NCI-H2227 treated with DMSO at 0.1 percent for 48 hours (cell line): ENCODE results near the gene KCNJ5.

ENCODE experiments used
- DNase-seq: peaks from one replicate; lab custom pipeline; 2025; lab: John Stamatoyannopoulos, UW

Gene KCNJ5

DNA sequence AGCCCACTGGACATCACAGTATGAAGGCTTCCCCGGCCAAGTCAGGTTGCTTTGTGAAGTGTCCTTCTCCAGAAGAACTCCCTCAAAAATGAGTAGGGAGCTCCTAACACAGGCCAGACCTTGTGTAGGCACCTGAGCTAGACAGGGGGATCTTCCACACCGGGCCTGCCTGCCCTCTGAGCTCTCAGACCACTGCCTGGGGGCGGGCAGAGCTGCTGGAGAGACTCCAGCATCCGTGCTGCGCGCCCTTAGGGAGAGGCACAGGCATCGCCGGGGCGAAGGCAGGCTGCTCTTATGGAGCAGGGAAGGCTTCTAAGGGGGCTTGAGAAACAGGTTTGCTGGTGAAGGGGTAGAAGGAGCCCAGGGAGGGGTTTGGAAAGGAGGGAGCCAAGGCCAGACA is 4.4 kb downstream of the KCNJ5 start:
- no peak for DNase-seq

DNA sequence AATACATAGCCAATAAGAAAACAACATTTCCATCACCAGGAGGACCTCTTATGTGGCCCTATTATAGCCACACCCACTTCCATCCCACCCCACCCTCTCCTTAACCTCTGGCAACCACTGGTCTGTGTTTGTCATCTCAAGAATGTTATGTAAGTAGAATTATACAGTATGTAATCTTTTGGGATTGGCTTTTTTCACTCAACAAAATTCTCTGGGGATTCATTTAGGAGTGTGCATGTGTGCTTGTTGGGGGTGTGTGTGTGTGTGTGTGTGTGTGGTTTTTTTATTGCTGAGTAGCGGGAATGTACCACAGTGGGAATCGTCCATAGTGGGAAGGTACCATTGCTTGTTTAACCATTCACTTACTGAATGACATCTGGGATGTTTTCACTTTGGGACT is 5.2 kb downstream of the KCNJ5 start:
- DNase-seq: no peak

DNA sequence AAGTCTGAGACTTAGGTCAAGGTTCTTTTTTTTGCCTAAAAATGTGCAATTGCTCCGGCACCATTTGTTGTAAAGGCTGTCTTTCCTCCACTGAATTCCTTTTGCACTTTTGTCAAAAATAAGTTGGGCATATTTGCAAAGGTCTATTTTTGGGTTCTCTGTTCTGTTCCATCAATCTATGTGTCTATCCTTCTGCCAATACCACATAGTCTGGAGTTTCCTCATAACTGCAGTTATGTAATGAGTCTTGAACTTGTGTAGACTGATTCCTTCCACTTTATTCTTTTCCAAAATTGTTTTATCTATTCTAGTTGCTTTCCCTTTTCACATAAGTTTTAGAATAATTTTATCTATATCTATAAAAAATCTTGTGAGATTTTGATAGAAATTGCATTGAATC is 6.7 kb downstream of the KCNJ5 start:
- no peak for DNase-seq

DNA sequence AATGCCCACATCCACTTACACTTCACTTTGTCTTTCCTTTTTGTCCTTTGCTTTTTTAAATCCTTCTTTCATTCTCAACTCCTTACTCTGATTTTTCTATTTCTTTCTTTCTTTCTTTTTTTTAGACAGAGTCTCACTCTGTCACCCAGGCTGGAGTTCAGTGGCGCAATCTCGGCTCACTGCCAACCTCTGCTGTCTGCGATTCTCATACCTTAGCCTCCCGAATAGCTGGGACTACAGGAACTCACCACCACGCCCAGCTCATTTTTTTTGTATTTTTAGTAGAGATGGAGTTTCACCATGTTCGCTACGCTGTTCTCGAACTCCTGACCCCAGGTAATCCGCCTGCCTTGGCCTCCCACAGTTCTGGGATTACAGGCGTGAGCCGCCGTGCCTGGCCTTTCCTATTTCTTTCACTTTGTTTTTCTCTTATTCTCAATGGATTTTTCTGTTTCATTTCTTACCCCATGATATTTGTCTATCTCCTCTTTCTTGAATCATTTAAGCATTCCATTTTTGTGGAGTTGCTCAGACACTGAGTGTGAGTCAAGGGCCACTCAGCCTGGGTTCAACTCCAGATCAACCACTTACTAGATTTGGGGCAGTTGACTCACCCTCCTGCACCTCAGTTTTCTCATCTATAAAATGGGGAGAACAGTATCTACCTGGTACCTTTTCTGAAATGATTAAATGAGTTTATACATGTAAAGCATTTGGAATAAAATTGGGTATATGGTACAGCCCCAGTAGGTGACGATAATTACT is 7.6 kb downstream of the KCNJ5 start:
- DNase-seq: no peak

DNA sequence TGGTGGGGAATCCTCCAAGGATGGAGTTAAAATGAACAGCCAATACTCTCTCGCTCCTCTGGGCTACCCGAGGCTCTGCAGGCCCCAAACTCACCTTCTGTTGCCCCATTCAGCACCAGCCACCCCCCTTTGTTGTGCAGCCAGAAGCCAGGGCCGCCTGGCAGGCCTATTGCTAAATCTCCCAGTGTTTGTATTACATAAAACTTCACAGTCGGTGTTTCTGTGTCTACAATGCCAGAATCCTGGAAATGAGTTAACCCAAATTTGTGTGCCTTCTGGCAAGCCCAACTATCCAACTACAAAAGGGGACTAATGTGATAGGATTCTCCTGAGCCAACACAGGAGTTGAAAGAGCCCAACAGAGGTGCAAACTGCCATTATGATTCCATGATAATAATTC is 9.3 kb downstream of the KCNJ5 start:
- DNase-seq: no peak

DNA sequence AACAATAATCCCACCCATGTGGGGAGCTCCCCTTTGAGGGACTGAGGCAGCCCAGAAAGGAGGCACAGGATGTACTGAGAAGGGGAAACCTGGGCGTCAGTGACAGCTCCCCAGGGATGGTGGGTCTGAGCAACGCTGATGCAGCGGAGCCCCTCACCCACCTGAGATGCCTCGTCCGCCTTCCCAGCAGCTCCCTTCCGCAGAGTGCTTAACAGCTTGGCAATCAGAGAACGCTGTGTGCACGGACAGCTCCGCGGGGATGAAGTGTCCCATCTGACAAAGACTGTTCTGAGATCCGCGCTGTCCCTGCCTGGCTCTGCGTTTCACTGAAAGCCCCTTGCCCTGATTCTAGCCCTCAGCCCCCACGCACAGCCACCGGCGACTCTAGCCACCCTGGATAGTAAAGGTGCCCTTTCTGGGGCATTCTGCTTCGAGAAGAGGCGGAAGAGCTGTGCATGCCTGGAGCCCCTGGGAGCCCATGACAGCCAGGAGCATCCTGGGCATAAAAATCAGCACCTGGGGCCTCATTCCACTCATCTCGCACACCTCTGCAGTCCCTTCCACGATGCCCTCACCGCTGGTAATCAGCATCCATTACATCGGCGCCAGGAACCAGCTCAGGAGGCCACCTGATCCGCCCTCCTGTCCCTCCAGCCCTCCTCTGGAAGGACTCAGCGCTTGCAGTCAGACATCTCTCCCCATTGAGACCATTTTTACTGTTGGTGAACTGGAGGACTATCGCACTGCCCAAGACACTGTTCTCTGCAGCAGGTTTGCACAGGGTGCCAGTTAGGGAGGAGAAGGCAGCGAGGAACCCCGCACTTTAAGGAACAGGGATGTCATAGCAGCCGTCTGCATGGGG is 10.7 kb downstream of the KCNJ5 start:
- DNase-seq: no peak

DNA sequence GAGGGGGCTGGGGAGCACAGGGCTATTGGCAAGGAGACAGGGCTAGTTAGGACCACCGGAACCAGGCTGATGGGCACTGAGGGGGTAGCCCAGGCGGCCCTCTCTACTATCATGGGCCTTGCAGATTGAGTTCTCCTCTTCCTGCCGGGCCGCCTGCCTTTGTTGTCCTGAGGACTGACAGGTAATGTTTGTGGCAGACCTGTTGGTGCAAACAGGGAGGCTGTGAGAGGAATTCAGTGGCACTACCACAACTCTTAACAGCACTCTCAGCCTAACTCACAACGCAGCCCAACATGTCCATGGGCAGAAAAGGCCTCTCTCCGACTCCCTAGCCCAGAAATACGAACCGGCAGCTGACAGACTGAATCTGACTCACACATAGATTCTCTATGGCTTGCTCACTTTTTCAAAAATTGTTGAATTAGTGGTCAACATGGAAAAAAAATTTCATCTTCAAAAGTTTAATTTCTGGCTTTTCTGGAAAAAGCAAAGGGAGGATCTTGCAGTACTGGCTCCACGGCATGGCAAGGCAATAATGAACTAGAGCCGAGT is 11.4 kb downstream of the KCNJ5 start:
- DNase-seq: no peak

DNA sequence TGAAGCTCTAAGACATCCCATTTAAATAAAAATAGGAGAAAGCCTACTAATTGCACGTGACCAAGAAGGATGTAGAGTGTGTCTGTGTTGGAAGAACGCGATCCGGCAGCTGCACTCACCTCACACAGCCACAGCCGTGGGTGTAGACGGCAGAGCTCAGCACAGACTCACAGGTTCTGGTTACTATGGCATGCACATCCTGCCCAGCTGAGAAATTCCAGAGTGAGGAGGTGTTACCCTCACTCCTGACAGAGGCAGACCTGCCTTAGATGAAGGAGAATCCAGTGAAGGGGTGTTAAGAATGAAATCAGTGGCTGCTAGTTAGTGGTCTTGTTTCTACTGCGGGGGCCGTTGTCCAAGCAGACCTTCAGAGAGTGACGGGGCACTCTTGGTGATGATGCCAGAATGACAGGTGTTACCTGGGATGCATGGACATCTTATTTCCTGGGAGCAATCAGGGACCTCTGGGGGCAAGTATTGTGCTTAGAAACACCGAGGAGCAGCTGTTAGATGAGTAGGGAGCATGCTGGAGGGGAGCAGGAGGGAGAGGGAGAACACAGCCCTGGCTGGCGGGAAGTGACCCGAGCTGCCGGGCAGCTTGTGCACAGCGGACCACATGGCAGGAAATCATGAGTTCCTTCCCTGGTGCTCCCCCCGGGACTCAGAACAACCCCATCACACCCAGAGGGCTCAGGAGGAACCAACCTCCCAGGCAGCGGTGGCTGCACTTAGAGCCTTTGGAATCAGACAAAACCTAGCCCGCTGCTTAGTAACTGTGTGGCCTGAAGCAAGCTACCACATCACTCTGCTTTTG is 12.3 kb downstream of the KCNJ5 start:
- no peak for DNase-seq

DNA sequence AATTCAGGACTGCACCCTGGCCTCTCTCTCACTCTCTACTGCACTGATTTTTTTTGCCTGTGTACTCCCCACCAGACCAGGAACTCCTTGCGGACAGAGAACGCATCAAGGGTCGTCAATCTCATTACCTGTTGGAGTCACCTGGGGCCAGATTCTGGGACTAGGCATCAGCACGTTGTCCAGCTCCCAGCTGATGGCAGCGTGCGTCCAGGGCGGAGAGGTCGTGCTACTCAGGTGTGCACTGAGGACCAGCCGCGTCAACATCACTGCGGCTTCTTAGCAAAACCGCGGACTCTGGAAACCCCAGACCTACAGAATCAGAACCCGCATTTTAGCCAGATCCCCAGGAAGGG is 13.1 kb downstream of the KCNJ5 start:
- no peak for DNase-seq

DNA sequence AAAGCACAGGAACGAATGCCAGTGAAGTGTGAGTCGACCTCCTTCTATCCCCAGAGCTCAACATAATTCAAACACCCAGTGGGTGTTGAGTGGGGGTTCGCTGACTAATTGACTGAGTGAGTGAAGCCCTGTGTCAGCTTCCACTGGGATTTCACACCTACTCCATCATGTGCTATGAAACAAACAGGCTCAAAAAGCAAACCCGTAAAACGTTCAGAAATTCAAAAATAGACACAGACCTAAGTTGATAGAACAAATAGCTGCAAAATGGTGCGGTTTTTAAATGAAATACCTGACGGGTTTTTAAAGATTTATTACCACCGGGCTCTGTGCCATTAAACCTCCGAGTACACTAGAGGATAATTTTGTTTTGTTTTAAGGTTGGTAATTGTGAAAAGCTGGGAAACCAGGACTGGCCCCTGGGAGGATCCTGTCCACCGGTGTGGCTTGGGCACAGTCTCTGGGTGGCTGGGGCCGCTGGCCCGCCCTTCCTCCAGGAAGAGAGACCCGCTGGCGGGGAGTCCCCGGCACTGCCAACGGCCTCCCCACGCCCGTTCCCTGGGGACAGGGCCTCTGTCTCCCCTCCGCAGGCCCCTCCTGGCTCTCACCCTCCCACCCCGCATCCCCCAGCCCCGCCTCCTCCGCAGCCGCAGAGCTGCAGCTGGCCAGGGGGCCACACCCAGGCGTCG is 13.6 kb downstream of the KCNJ5 start:
- no peak for DNase-seq

DNA sequence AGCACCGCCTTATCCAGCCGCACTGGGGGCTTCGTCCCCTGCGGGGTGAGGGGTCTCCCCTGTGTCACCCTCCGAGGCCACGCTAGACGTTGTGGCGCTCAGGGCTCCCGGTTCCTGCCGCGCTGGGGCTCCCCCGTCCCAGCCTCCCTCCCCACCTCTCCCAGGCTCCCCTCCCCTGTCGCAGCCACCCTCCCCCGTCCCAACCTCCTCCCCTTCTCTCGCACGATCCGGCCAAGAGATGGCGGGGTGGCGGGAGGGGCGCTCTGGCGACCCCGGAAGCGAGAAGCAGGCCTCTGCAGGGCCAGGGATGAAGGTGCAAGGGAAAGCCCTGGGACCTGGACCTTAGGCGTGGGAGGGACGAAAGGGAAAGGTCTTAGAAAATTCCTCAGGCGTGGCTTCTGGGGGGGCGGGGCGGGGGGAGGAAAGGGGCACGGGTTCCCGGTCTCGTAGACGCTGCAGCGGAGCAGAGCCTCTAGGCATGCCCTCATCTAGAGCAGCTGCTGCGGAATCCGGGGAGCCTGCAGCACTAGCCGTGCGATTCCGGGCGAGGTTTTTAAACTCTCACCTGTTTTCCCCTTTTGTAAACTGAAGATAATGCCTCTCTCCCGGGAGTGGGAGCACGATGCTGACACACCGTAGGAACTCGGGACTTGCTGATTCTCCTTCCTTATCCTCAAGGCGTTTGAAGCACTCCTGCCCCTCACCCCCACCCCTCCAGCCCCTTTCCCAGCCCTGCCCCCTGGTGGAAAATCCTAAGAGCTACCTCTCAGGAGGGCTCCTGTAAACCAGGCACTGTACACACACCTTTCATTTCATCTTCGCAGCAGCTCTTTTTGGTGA is 14.4 kb downstream of the KCNJ5 start:
- DNase-seq: peak; percentile 58

DNA sequence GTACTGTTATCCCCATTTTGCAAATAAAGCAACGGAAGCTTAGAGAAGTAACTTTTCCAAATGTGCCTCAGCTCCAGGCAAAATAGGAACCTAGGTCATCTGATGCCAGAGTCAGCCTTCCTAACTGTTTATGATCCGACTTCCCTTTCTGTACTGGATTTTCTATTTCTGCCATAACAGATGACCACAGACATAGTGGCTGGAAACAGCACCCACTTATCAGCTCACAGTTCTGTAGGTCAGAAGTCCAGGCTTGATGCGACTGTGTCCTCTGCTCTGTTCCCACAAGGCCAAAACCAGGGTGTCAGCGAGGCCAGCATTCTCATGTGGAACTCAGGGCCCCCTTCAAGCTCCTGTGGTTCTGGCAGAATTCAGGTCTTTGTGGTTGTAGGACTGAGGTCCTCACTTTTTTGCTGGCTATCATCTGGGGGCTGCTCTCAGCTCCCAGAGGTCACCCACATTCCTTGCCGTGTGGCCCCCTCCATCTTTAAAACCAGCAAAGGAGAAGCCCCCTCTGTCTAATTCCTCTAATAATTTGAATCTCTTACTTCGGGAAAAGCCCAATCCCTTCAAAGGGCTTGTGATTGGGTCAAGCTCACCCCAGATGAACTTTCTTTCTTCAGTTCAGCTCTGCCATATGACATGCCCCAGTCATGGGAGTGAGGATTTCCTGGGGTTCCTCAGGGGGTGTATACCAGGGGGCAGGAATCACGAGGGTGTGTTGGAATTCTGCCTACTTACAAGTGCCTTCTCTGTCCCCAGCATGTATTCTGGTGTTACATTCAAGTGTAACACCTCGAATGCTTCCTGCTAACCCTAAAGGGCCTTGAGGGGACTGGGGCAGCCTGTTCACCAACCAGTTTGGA is 15.3 kb downstream of the KCNJ5 start:
- DNase-seq: no peak

DNA sequence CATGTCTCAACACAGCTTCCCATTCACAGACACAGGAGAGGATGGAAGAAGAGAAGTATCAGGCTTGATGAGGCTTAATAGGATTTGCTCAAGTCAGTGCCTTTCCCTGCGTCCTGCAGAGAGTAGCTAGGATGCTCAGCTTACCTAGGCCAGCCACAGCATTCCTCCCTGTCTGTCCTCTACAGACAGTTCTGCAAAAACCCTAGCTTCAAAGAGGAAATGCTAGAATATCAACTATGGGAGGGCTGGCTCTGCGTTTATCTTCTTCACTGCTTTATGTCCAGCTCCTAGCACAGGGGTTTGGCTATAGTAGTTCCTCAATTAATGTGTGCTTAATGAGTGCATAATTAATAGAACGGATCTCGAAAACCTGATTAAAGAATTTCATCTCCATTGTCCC is 16.4 kb downstream of the KCNJ5 start:
- DNase-seq: no peak

DNA sequence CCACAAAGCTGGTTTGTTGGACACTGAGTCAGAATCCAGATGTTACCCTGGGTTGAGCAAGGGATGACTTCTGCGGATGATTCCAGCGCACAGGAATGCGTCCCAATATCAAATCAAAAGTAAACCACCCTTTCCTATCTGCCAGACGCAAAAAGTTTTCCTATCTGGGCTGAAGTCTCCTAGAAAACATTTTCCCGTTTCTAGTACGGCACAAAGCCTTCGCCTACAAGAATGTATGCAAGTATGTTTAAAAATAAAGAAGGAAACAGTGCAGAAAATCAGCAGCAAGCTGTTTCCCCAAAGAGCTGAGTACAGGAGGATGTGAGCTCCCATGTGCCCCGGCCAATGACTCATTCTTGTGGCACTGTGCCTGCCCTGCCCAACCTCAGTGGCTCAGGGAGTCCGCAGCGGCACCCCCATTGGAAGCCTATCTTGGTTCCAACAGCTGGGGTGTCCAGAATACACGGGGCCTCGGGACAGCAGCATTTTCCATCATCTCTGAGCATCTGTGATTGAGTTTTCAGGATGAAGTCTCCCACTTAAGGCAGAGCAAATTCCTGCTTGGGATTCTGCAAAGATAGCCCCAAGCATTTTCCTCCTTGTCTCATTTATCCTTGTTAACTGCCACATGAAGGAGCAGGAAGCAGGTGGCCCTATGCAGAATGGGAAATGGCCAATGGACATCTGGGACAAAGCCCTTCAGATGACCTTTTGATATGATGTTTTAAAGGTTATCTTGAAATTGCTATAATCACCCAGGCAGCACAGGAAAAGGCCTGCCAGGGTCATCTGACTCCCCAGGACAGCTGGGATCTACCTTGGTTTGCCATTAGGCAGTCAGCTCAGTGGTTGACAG is 17.5 kb downstream of the KCNJ5 start:
- DNase-seq: no peak

DNA sequence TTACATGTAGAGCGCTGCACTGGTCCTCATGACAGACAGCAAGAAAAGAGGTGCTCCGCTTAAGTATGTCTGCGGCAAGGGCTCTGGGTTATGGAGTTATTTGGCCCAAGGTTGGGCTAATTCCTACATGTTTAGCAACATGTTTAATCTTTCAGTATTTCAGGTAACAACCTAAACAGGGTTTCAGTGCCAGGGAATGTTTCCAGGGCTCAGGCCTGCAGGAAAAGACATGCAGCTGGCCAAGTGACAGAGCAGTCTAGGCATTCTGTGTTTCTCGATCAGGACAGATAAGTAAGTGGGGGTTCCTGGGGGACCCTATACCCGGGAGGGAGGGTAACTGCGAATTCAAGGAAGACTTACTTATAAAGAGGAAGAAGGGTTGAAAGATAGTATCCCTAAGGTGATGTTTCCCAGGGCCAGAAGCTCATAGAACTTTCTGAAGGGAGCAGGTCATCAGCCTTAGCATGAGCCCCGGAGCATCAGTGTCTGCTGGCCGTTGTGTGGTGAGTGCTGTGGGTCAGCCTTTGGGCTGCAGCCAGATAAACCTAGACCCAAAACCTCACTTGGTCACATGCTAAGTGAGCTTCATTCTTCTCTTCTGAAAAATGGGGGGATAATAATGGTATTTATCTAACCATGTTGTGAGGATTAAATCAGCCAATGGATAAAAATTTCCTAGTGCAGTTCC is 18.4 kb downstream of the KCNJ5 start:
- DNase-seq: no peak

DNA sequence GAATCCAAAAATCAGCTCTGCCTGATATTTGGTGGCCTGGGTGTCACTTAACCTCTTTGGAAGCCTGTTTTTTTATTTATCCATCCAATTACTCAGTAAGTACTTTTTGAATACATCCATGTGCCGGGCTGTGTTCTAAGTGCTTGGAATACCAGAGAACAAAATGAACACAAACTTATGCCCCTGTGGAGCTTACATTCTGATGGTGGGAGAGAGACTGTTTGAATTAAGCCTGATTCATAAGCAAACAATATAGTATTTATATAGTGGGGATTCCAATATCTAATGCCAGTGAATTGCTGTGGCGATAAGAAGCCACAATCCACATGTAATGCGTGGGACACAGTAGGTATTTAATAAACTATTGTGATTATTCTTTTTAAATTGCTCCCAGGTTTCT is 19.4 kb downstream of the KCNJ5 start:
- no peak for DNase-seq

DNA sequence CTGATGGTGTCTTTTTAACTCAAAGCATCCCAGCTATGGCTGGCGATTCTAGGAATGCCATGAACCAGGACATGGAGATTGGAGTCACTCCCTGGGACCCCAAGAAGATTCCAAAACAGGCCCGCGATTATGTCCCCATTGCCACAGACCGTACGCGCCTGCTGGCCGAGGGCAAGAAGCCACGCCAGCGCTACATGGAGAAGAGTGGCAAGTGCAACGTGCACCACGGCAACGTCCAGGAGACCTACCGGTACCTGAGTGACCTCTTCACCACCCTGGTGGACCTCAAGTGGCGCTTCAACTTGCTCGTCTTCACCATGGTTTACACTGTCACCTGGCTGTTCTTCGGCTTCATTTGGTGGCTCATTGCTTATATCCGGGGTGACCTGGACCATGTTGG is 20.1 kb downstream of the KCNJ5 start:
- DNase-seq: no peak

DNA sequence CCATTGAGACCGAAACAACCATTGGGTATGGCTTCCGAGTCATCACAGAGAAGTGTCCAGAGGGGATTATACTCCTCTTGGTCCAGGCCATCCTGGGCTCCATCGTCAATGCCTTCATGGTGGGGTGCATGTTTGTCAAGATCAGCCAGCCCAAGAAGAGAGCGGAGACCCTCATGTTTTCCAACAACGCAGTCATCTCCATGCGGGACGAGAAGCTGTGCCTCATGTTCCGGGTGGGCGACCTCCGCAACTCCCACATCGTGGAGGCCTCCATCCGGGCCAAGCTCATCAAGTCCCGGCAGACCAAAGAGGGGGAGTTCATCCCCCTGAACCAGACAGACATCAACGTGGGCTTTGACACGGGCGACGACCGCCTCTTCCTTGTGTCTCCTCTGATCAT is 20.5 kb downstream of the KCNJ5 start:
- DNase-seq: no peak
